B cell (primary cell): ENCODE data around the gene GRK5. TPM values are rescaled to one million over a fixed set of nuclear protein-coding genes. Genes with fewer than 3 reads are reported as not detected.

Source experiments
- ATAC-seq: fragments of 200-7000 bp; cut with Tn5 transposase; one replicate; pipeline ENCODE4 v1.10.0; 2021; ENCODE audit warnings: low read depth, mild to moderate bottlenecking, moderate number of reproducible peaks, moderate library complexity
- CTCF ChIA-PET: fragments of 350-600 bp; sonication (Branson Sonifier 250); formaldehyde crosslinking; loops from one replicate; lab custom pipeline; 2021; ENCODE audit warnings: antibody characterized with exemption, inconsistent platforms; lab: Charles Lee
- POLR2A ChIA-PET: fragments of 350-600 bp; sonication (Branson Sonifier 250); formaldehyde crosslinking; loops from one replicate; lab custom pipeline; 2021; ENCODE audit warnings: antibody characterized with exemption; lab: Charles Lee
- DNase-seq: peaks from one replicate; pipeline ENCODE4 v3.0.0; 2013
- H2AFZ ChIP-seq: 2 replicates; pipeline ENCODE4 v1.6.1; 2012; ENCODE audit warnings: mild to moderate bottlenecking, low read depth, low read length; ENCODE audit not compliant: insufficient read depth, poor library complexity, severe bottlenecking
- H3K27ac ChIP-seq, 2 donors: 1 replicate in 1 of 2; 2 replicates in 1 of 2; pipeline ENCODE4 v1.5.1; 2012 to 2013; ENCODE audit warnings: low read length in 2 of 2, mild to moderate bottlenecking in 2 of 2, moderate library complexity in 1 of 2
- H3K27me3 ChIP-seq, 4 experiments: fragments of 200-600 bp in 1 of 4; sonication (generic) in 1 of 4; replicated peaks in 1 of 4; 1 replicate in 2 of 4; 2 replicates in 2 of 4; pipeline versions ENCODE4 v1.6.1 to v1.7.0; 2013 to 2016; ENCODE audit warnings: low read length in 3 of 4, mild to moderate bottlenecking in 2 of 4, mixed read lengths in 1 of 4, moderate library complexity in 1 of 4; ENCODE audit not compliant: insufficient read depth in 4 of 4, control insufficient read depth in 3 of 4; ENCODE audit errors: control extremely low read depth in 1 of 4
- H3K36me3 ChIP-seq, 2 experiments: replicated peaks in 1 of 2; 1 replicate in 1 of 2; 2 replicates in 1 of 2; pipeline versions ENCODE4 v1.6.1 to v1.7.1; 2013; ENCODE audit warnings: low read length in 1 of 2; ENCODE audit not compliant: insufficient read depth in 2 of 2, control insufficient read depth in 1 of 2; ENCODE audit errors: control extremely low read depth in 1 of 2, extremely low read depth in 1 of 2
- H3K4me1 ChIP-seq, 2 donors: fragments of 200-600 bp in 1 of 2; sonication (generic) in 1 of 2; 1 replicate in 1 of 2; 2 replicates in 1 of 2; pipeline versions ENCODE4 v1.5.1 to v1.6.1; 2013 to 2017; ENCODE audit warnings: low read length in 2 of 2; ENCODE audit not compliant: control insufficient read depth in 2 of 2, insufficient read depth in 2 of 2
- H3K4me2 ChIP-seq: replicated peaks from 2 replicates; pipeline ENCODE3; 2012; ENCODE audit warnings: mild to moderate bottlenecking, low read depth, low read length; ENCODE audit not compliant: poor library complexity, severe bottlenecking
- H3K4me3 ChIP-seq, 5 experiments: fragments of 200-600 bp in 1 of 5; sonication (generic) in 1 of 5; 1 replicate in 3 of 5; 2 replicates in 2 of 5; pipeline versions ENCODE4 v1.5.1 to v1.7.0; 2011 to 2016; ENCODE audit warnings: low read length in 4 of 5, mild to moderate bottlenecking in 4 of 5, low read depth in 2 of 5, control low read depth in 1 of 5, moderate library complexity in 1 of 5; ENCODE audit not compliant: insufficient read depth in 1 of 5; ENCODE audit errors: control extremely low read depth in 1 of 5, extremely low read depth in 1 of 5
- H3K79me2 ChIP-seq: fragments of 200-600 bp; sonication (generic); one replicate; pipeline ENCODE4 v1.6.0; 2016; ENCODE audit warnings: low read length; ENCODE audit not compliant: control insufficient read depth, insufficient read depth
- H3K9ac ChIP-seq: fragments of 200-600 bp; sonication (generic); 2 replicates; pipeline ENCODE4 v1.6.1; 2017; ENCODE audit warnings: mild to moderate bottlenecking, low read length, moderate library complexity
- H3K9me3 ChIP-seq, 3 donors: one replicate each; pipeline versions ENCODE4 v1.6.1 to v1.7.1; 2013; ENCODE audit warnings: low read length in 2 of 3; ENCODE audit not compliant: control insufficient read depth in 2 of 3, insufficient read depth in 1 of 3; ENCODE audit errors: control extremely low read depth in 1 of 3
- H4K20me1 ChIP-seq: 2 replicates; pipeline ENCODE4 v1.6.0; 2012; ENCODE audit warnings: mild to moderate bottlenecking, low read length; ENCODE audit not compliant: insufficient read depth, control insufficient read depth, poor library complexity, severe bottlenecking
- H3K27ac Mint-ChIP-seq: one replicate; pipeline ENCODE4 v1.8.0; 2021; ENCODE audit warnings: mixed read lengths
- H3K27me3 Mint-ChIP-seq: one replicate; pipeline ENCODE4 v1.8.0; 2021; ENCODE audit warnings: mixed read lengths
- H3K4me1 Mint-ChIP-seq: one replicate; pipeline ENCODE4 v1.8.0; 2021; ENCODE audit warnings: mixed read lengths
- H3K4me3 Mint-ChIP-seq: one replicate; pipeline ENCODE4 v1.8.0; 2021; ENCODE audit warnings: mixed read lengths
- H3K9me3 Mint-ChIP-seq: one replicate; pipeline ENCODE4 v1.8.0; 2022; ENCODE audit warnings: mixed read lengths; ENCODE audit not compliant: insufficient read depth
- CTCF ChIP-seq: fragments of 200-600 bp; IDR thresholded peaks from one replicate; pipeline ENCODE4 v1.8.0; 2022; ENCODE audit warnings: antibody characterized with exemption, mild to moderate bottlenecking
- EZH2 ChIP-seq: IDR thresholded peaks from 2 replicates; pipeline ENCODE4 v1.6.1; 2012; ENCODE audit warnings: borderline replicate concordance, low read depth, mild to moderate bottlenecking, moderate library complexity, low read length; ENCODE audit not compliant: insufficient read depth, poor library complexity, severe bottlenecking
- WGBS: methylation state at CpG from one replicate; pipeline ENCODE4 v1.1.5; 2013; ENCODE audit warnings: missing lambda C conversion rate; ENCODE audit not compliant: insufficient coverage; 5-methylcytosine and 5-hydroxymethylcytosine counted together
- intact Hi-C: fragments of 100-400 bp; cut with micrococcal nuclease; formaldehyde crosslinking; loops from one replicate; pipeline ENCODE4 v1.10.0; 2022
- polyA plus RNA-seq: library from polyadenylated mRNA; depleted of rRNA; stranded (reverse); fragments of >200 nt; gene quantifications from 2 replicates; pipeline ENCODE4 v1.2.3, GENCODE V29; 2012
- total RNA-seq, 2 donors: library from RNA; stranded (reverse); fragments of 120-200 nt in 1 of 2; gene quantifications; 1 replicate in 1 of 2; 2 replicates in 1 of 2; pipeline versions ENCODE4 v1.2.3 to v1.2.4, GENCODE V29; 2013 to 2022

The GRK5 gene
- total and polyA plus RNA-seq, 2 donors (not counting 1 experiment from before 2014, with no cell fraction given), result 21.9 to 54.8 TPM

- no peak for DNase-seq
- POLR2A ChIA-PET, result no interaction called here
Observed at GRCh38 chr10:119457966-119458766, 250.8 kb downstream of the GRK5 start.

More at GRCh38 chr10:119457966-119458766, 250.8 kb downstream of the GRK5 start:
- no peak overlapping the region for H3K27ac ChIP-seq
- H3K27me3 ChIP-seq, result no peaks in the 10 kb centered on the region
- H3K9me3 ChIP-seq, result peaks cover 0 to 4% (median 0%) of the 10 kb centered on the region in 3 donors
- Mint-ChIP-seq H3K27ac (no peak overlapping the region), H3K9me3 (peaks cover under 1% of the 10 kb centered on the region), H3K4me1 (peaks cover 26% of the 10 kb centered on the region), H3K27me3 (no peaks in the 10 kb centered on the region), H3K4me3 (no peak overlapping the region)
- CTCF ChIA-PET, result interaction anchor here (0.5 to 3.3 kb wide), 4 partner anchors 13 to 90 kb away, joined by 4 to 14 read pairs (median 5); no protein-coding TSS in a partner anchor
- no peaks in the 10 kb centered on the region for H4K20me1 ChIP-seq
- H3K9ac ChIP-seq, result no peak overlapping the region
- WGBS, result 97% methylated on average over 28 of the region's 28 CpGs
- H3K4me3 ChIP-seq, result no peak overlapping the region
- no peak overlapping the region for H2AFZ ChIP-seq
- intact Hi-C loops, result no loop called here
- ATAC-seq, result no peak
- H3K4me2 ChIP-seq, result no peak overlapping the region
- H3K4me1 ChIP-seq, result peaks cover 6 to 29% of the 10 kb centered on the region in 2 donors
- no peak for TF ChIP-seq CTCF
- TF ChIP-seq EZH2, result no peak
- H3K79me2 ChIP-seq, result no peaks in the 10 kb centered on the region
- H3K36me3 ChIP-seq, result peaks cover 0 to 18% of the 10 kb centered on the region in 2 experiments
